WI38 (cell line): ENCODE data around the gene SCN2B.

Experiments
- H3K4me3 ChIP-seq: 2 replicates; pipeline ENCODE4 v1.5.1; 2011; ENCODE audit warnings: low read depth, mild to moderate bottlenecking, control low read depth, low read length
- CTCF ChIP-seq: IDR thresholded peaks from 2 replicates; pipeline ENCODE4 v1.5.1; 2012; ENCODE audit warnings: low read depth, mild to moderate bottlenecking, control low read depth, low read length

Gene SCN2B

GRCh38 chr11:118175993-118176777 lies at the start of gene SCN2B:
TSS of gene SCN2B (minus strand) at chr11:118176639. CDS start at chr11:118176431, 208 bp downstream.
- no peak for TF ChIP-seq CTCF
- no peak within 1 kb of the TSS for H3K4me3 ChIP-seq

GRCh38 chr11:118224511-118225188 lies 48.2 kb upstream of the SCN2B start, which contains the start of gene JAML:
TSS of gene JAML (minus strand) at chr11:118225011. CDS start at chr11:118214866, 10,145 bp downstream.
- no peak for TF ChIP-seq CTCF
- no peak within 1 kb of the TSS for H3K4me3 ChIP-seq

- H3K4me3 ChIP-seq: no peak overlapping the region
- no peak for TF ChIP-seq CTCF
Observed at GRCh38 chr11:118223992-118224391, 47.6 kb upstream of the SCN2B start.

- no peak for TF ChIP-seq CTCF
- H3K4me3 ChIP-seq: no peak overlapping the region
Observed at GRCh38 chr11:118223570-118223969, 47.1 kb upstream of the SCN2B start.

GRCh38 chr11:118222437-118222836 lies 46.0 kb upstream of the SCN2B start:
- TF ChIP-seq CTCF: no peak
- H3K4me3 ChIP-seq: no peak overlapping the region

- TF ChIP-seq CTCF: no peak
- no peak overlapping the region for H3K4me3 ChIP-seq
Observed at GRCh38 chr11:118221419-118221818, 45.0 kb upstream of the SCN2B start.

GRCh38 chr11:118219732-118220131 lies 43.3 kb upstream of the SCN2B start:
- TF ChIP-seq CTCF: no peak
- H3K4me3 ChIP-seq: no peak overlapping the region
